HL-60 (cell line): ENCODE results near the gene GSAP.

Experiments
- POLR2AphosphoS5 ChIP-seq: IDR thresholded peaks from 2 replicates; pipeline ENCODE4 v1.6.1; 2012; ENCODE audit warnings: low read depth
- TF ChIP-seq, protein P1 (sequence below): IDR thresholded peaks from one replicate; pipeline ENCODE4 v1.5.1; 2011; ENCODE audit warnings: low read length, control low read depth, inconsistent platforms; ENCODE audit not compliant: insufficient read depth

DNA sequence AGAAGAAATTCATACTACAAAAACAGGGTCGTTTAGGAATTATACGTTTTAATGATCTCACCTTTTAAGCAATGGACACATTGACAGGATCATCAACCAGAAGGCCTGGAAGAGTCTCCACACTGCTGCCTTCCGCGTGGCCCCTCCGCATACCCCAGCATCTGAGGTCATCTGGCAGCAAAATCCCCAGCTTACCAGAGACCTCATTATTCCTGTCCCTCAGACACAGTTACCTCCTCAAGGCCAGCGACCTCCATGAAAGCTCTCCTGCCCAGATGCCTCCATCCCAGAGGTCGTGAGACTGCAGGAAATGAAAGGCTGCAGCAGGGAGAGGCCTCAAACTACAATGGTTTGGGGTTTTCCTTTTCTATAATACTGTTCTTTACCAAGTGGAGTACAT lies 14.8 kb upstream of the GSAP start:
- TF ChIP-seq POLR2AphosphoS5 = no peak
- TF ChIP-seq, protein P1, sequence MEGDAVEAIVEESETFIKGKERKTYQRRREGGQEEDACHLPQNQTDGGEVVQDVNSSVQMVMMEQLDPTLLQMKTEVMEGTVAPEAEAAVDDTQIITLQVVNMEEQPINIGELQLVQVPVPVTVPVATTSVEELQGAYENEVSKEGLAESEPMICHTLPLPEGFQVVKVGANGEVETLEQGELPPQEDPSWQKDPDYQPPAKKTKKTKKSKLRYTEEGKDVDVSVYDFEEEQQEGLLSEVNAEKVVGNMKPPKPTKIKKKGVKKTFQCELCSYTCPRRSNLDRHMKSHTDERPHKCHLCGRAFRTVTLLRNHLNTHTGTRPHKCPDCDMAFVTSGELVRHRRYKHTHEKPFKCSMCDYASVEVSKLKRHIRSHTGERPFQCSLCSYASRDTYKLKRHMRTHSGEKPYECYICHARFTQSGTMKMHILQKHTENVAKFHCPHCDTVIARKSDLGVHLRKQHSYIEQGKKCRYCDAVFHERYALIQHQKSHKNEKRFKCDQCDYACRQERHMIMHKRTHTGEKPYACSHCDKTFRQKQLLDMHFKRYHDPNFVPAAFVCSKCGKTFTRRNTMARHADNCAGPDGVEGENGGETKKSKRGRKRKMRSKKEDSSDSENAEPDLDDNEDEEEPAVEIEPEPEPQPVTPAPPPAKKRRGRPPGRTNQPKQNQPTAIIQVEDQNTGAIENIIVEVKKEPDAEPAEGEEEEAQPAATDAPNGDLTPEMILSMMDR = no peak
